Measurements from ENCODE around the gene MPDU1. TPM values are rescaled to one million over a fixed set of nuclear protein-coding genes. Genes with fewer than 3 reads are reported as not detected.

MPDU1 gene
- total and polyA plus RNA-seq, 10 of the 15 experiments (the other 5 are each of a cell fraction or from before 2014, with no cell fraction given) = 3.6 to 138 (median 78.9) TPM

- 49% methylated on average over 14 of the region's 14 CpGs for WGBS (ENCODE audit: insufficient coverage, insufficient replicate concordance, low lambda C conversion rate, missing lambda C conversion rate)
- peaks cover 25% of the 10 kb centered on the region for H4K20me1 ChIP-seq (ENCODE audit: control insufficient read depth, insufficient read depth)
- no peak overlapping the region for H2AFZ ChIP-seq (ENCODE audit: control insufficient read depth, low read depth, low read length)
- H3K9me3 ChIP-seq (replicated peaks; ENCODE audit: control insufficient read depth, insufficient read depth, low read length) = no peaks in the 10 kb centered on the region
- intact Hi-C loops (cut with micrococcal nuclease; ENCODE audit: unreplicated experiment) (no loop called here), in situ Hi-C loops (cut with MboI) (no loop called here)
- no TSS peak for BruUV-seq (replicated peaks)
- RAD21 ChIA-PET (ENCODE audit: unreplicated experiment) = interaction anchor here (0.5 to 2.2 kb wide), 3 partner anchors 13 to 648 kb away, joined by 3 to 5 read pairs (median 4); partner anchors contain the start of gene TP53
- peak overlapping the region; percentile 13; the same call in 1 of the 2 replicates for H3K9ac ChIP-seq (ENCODE audit: control insufficient read depth, insufficient read depth, low read length)
- ATAC-seq = no peak
- SMC1A ChIA-PET (ENCODE audit: uncharacterized antibody, unreplicated experiment) = interaction anchor here (1.2 kb wide), 1 partner anchor 10 kb away, joined by 3 read pairs; no protein-coding TSS in a partner anchor
- CTCF ChIA-PET = interaction anchor here (0.6 to 3.0 kb wide), 2 partner anchors 16 to 140 kb away, joined by 4 to 14 read pairs; partner anchors contain the start of gene SENP3
- no peak overlapping the region; the same call in 1 of the 2 replicates for H3K4me3 ChIP-seq
- peaks cover 36 to 49% of the 10 kb centered on the region in 2 experiments for H3K36me3 ChIP-seq (ENCODE audit: control insufficient read depth in 2 of 2, insufficient read depth in 2 of 2, low read length in 1 of 2)
- H3K4me1 ChIP-seq (ENCODE audit: control insufficient read depth, insufficient read depth, low read length) = peaks cover 39% of the 10 kb centered on the region
- peaks cover 57% of the 10 kb centered on the region for H3K79me2 ChIP-seq (ENCODE audit: control insufficient read depth, insufficient read depth, low read length)
- no peak overlapping the region for H3K27ac ChIP-seq (ENCODE audit: control insufficient read depth, insufficient read depth)
- POLR2A ChIA-PET = interaction anchor here (1.6 kb wide), 1 partner anchor 111 kb away, joined by 4 read pairs; the partner anchor contains the start of gene TP53
- FAIRE-seq = no peak
- peak overlapping the region; percentile 61 for H3K4me2 ChIP-seq (ENCODE audit: control insufficient read depth, insufficient read depth)
- DNase-seq (ENCODE audit: low read depth, low spot score) = no peak
- TF ChIP-seq BMI1 (IDR thresholded peaks at IDR 0.05; ENCODE audit: borderline replicate concordance) (no peak), LARP7 (IDR thresholded peaks at IDR 0.05) (no peak), STAT1 (conservative IDR thresholded peaks at IDR 0.05) (no peak), POLR2A (IDR thresholded peaks at IDR 0.05; ENCODE audit: low read depth, low read length) (peak; percentile 76), HDAC6 (IDR thresholded peaks at IDR 0.05; ENCODE audit: unreplicated experiment) (no peak), POLR2AphosphoS5 (IDR thresholded peaks at IDR 0.05; ENCODE audit: low read length) (peak; percentile 90), SKIL (IDR thresholded peaks at IDR 0.05; ENCODE audit: low read depth, poor library complexity, severe bottlenecking) (no peak), SUZ12 (IDR thresholded peaks at IDR 0.05; ENCODE audit: unreplicated experiment) (no peak), HCFC1 (IDR thresholded peaks at IDR 0.05; ENCODE audit: low read length) (no peak)
- no peaks in the 10 kb centered on the region for H3K27me3 ChIP-seq (replicated peaks in 1 of 2; ENCODE audit: control insufficient read depth in 2 of 2, insufficient read depth in 2 of 2, low read length in 1 of 2)
Observed at GRCh38 chr17:7576432-7576937, 7.2 kb upstream of the MPDU1 start.

All from GM12878 (cell line).